Neural cell (in vitro differentiated cells): Measurements from ENCODE around the gene RPRD1B. TPM values are rescaled to one million over a fixed set of nuclear protein-coding genes. Genes with fewer than 3 reads are reported as not detected.

ENCODE experiments used
- H2AFZ ChIP-seq: fragments of 200-600, 300-800 bp; sonication (generic), shearing (Covaris generic); 2 replicates; pipeline ENCODE4 v1.6.0; 2014; ENCODE audit warnings: low read depth, mild to moderate bottlenecking, antibody characterized with exemption, low read length, moderate library complexity
- H3F3A ChIP-seq: fragments of 200-600 bp; shearing (Covaris generic); 2 replicates; pipeline ENCODE4 v1.6.1; 2016; ENCODE audit warnings: mild to moderate bottlenecking, moderate library complexity, mixed read lengths, antibody characterized with exemption, low read length; ENCODE audit not compliant: insufficient read depth, poor library complexity, severe bottlenecking
- H3K27ac ChIP-seq: fragments of 200-600, 300-800 bp; sonication (generic), shearing (Covaris generic); 2 replicates; pipeline ENCODE4 v1.5.1; 2014; ENCODE audit warnings: mild to moderate bottlenecking, low read length, moderate library complexity
- H3K27me3 ChIP-seq: fragments of 300-800, 200-600 bp; sonication (generic), shearing (Covaris generic); 2 replicates; pipeline ENCODE4 v1.6.0; 2014; ENCODE audit warnings: mild to moderate bottlenecking, low read depth, low read length, moderate library complexity; ENCODE audit not compliant: insufficient read depth
- H3K36me3 ChIP-seq: fragments of 300-800, 200-600 bp; sonication (generic), shearing (Covaris generic); 2 replicates; pipeline ENCODE4 v1.5.1; 2014; ENCODE audit warnings: mild to moderate bottlenecking, antibody characterized with exemption, low read length, moderate library complexity; ENCODE audit not compliant: insufficient read depth
- H3K4me2 ChIP-seq: fragments of 300-800, 200-600 bp; sonication (generic), shearing (Covaris generic); 2 replicates; pipeline ENCODE4 v1.6.0; 2014; ENCODE audit warnings: mild to moderate bottlenecking, low read length
- H3K4me3 ChIP-seq: fragments of 300-800, 200-600 bp; sonication (generic), shearing (Covaris generic); 2 replicates; pipeline ENCODE4 v1.5.1; 2014; ENCODE audit warnings: mild to moderate bottlenecking, low read length, moderate library complexity
- H3K79me2 ChIP-seq: fragments of 200-600 bp; shearing (Covaris generic); replicated peaks from 2 replicates; pipeline ENCODE4 v1.6.0; 2014; ENCODE audit warnings: mild to moderate bottlenecking, low read length, moderate library complexity; ENCODE audit not compliant: insufficient read depth
- H3K9ac ChIP-seq: fragments of 300-800, 200-600 bp; sonication (generic), shearing (Covaris generic); 2 replicates; pipeline ENCODE4 v1.6.1; 2016; ENCODE audit warnings: mild to moderate bottlenecking, low read length, mixed read lengths
- H3K9me2 ChIP-seq: fragments of 200-600 bp; shearing (Covaris generic); 2 replicates; pipeline ENCODE4 v1.6.1; 2016; ENCODE audit warnings: mild to moderate bottlenecking, low read length, mixed read lengths; ENCODE audit not compliant: insufficient read depth
- H3K9me3 ChIP-seq: fragments of 200-600, 300-800 bp; sonication (generic), shearing (Covaris generic); 2 replicates; pipeline ENCODE4 v1.6.1; 2016; ENCODE audit warnings: mild to moderate bottlenecking, mixed run types, low read length, moderate library complexity, mixed read lengths
- H4K20me1 ChIP-seq: fragments of 200-600 bp; shearing (Covaris generic); 2 replicates; pipeline ENCODE4 v1.6.1; 2016; ENCODE audit warnings: mild to moderate bottlenecking, mixed run types; ENCODE audit not compliant: insufficient read depth
- CTCF ChIP-seq: fragments of 450-650 bp; IDR thresholded peaks from 2 replicates; pipeline ENCODE4 v1.5.1; 2014; ENCODE audit warnings: antibody characterized with exemption, mild to moderate bottlenecking, moderate library complexity; ENCODE audit not compliant: poor library complexity, severe bottlenecking
- EP300 ChIP-seq: fragments of 450-650 bp; conservative IDR thresholded peaks from 2 replicates; pipeline ENCODE4 v1.6.1; 2014; ENCODE audit warnings: antibody characterized with exemption, mild to moderate bottlenecking, moderate library complexity; ENCODE audit not compliant: poor library complexity, severe bottlenecking
- EZH2 ChIP-seq: fragments of 200-600, 300-800 bp; shearing (Covaris generic), sonication (generic); IDR thresholded peaks from 2 replicates; pipeline ENCODE4 v1.6.1; 2014; ENCODE audit warnings: antibody characterized with exemption, low read length, borderline replicate concordance, mild to moderate bottlenecking; ENCODE audit not compliant: insufficient read depth, poor library complexity, severe bottlenecking
- MXI1 ChIP-seq: fragments of 450-650 bp; conservative IDR thresholded peaks from 2 replicates; pipeline ENCODE4 v1.6.1; 2014; ENCODE audit warnings: antibody characterized with exemption, mild to moderate bottlenecking; ENCODE audit not compliant: poor library complexity, severe bottlenecking
- POLR2AphosphoS5 ChIP-seq: IDR thresholded peaks from 2 replicates; pipeline ENCODE4 v1.6.1; 2012
- RAD21 ChIP-seq: fragments of 450-650 bp; conservative IDR thresholded peaks from 2 replicates; pipeline ENCODE4 v1.6.1; 2014; ENCODE audit warnings: antibody characterized with exemption, mild to moderate bottlenecking, moderate library complexity
- REST ChIP-seq: IDR thresholded peaks from 2 replicates; pipeline ENCODE4 v1.6.1; 2012; ENCODE audit warnings: borderline replicate concordance
- SMC3 ChIP-seq: fragments of 450-650 bp; conservative IDR thresholded peaks from 2 replicates; pipeline ENCODE4 v1.6.1; 2014; ENCODE audit warnings: antibody characterized with exemption, mild to moderate bottlenecking, moderate library complexity; ENCODE audit not compliant: poor library complexity
- TAF1 ChIP-seq: IDR thresholded peaks from 2 replicates; pipeline ENCODE4 v1.6.1; 2012; ENCODE audit warnings: low read depth
- polyA plus RNA-seq: library from polyadenylated mRNA; depleted of rRNA; stranded (reverse); fragments of >200 nt; gene quantifications from 2 replicates; pipeline ENCODE4 v1.2.3, GENCODE V29; 2014

Gene RPRD1B
- polyA plus RNA-seq, 1 donor from 2014 or later = 23.4 TPM

- Histone ChIP-seq H3K9me2 (no peaks in the 10 kb centered on the region), H3K27me3 (no peaks in the 10 kb centered on the region), H3K4me3 (no peak overlapping the region), H3K79me2 (no peaks in the 10 kb centered on the region), H3K4me2 (no peak overlapping the region), H3K9ac (no peak overlapping the region), H4K20me1 (no peaks in the 10 kb centered on the region), H3K27ac (no peak overlapping the region), H3F3A (no peaks in the 10 kb centered on the region), H3K36me3 (peaks cover 25% of the 10 kb centered on the region), H3K9me3 (no peaks in the 10 kb centered on the region), H2AFZ (no peak overlapping the region)
- TF ChIP-seq REST (no peak), EZH2 (no peak), EP300 (no peak), TAF1 (no peak), POLR2AphosphoS5 (no peak), RAD21 (no peak), CTCF (no peak), SMC3 (no peak), MXI1 (no peak)
Measured at GRCh38 chr20:38066969-38067716, 33.6 kb downstream of the RPRD1B start.

- Histone ChIP-seq H3K27me3 (no peaks in the 10 kb centered on the region), H3K9ac (no peak overlapping the region), H4K20me1 (no peaks in the 10 kb centered on the region), H3K9me2 (no peaks in the 10 kb centered on the region), H3K36me3 (peaks cover 25% of the 10 kb centered on the region), H3K4me3 (no peak overlapping the region), H3K27ac (no peak overlapping the region), H3F3A (no peaks in the 10 kb centered on the region), H3K9me3 (no peaks in the 10 kb centered on the region), H3K79me2 (no peaks in the 10 kb centered on the region), H2AFZ (no peak overlapping the region), H3K4me2 (no peak overlapping the region)
- TF ChIP-seq POLR2AphosphoS5 (no peak), SMC3 (no peak), TAF1 (no peak), RAD21 (no peak), REST (no peak), EZH2 (no peak)
Measured at GRCh38 chr20:38067717-38068365, 34.3 kb downstream of the RPRD1B start.
